Measurements from ENCODE around the gene PNMT. TPM values are rescaled to one million over a fixed set of nuclear protein-coding genes. Genes with fewer than 3 reads are reported as not detected.
"Not testable (repeated sequence)": the region's sequence is repeated elsewhere in the genome, so short reads cannot be mapped to it uniquely, and the experiment has no call there.

Gene PNMT
- total RNA-seq, 2 experiments from 2014 or later, result not detected

- Mint-ChIP-seq H3K27me3 (no peaks in the 10 kb centered on the region), H3K4me3 (no peak overlapping the region), H3K36me3 (peaks cover 3% of the 10 kb centered on the region), H3K4me1 (peaks cover 36% of the 10 kb centered on the region), H3K9me3 (ENCODE audit: low read depth) (no peaks in the 10 kb centered on the region), H3K27ac (peak overlapping the region; percentile 18)
- CTCF ChIA-PET, result interaction anchor here (0.6 to 8.2 kb wide), 3 partner anchors 14 to 35 kb away, joined by 3 to 53 read pairs (median 6); partner anchors contain the start of gene PNMT
- DNase-seq (no peak), ATAC-seq (no peak)
These were observed 15.2 kb downstream of the PNMT start for GRCh38 chr17:39683295-39683939.

GRCh38 chr17:39684369-39685192 is 16.3 kb downstream of the PNMT start:
- H3K27me3 Mint-ChIP-seq, result no peaks in the 10 kb centered on the region
- no peak for DNase-seq
- H3K4me3 Mint-ChIP-seq, result no peak overlapping the region
- CTCF ChIA-PET, result interaction anchor here (2.7 to 8.2 kb wide), 3 partner anchors 15 to 62 kb away, joined by 9 to 53 read pairs (median 49); partner anchors contain the start of genes MIEN1 and PNMT
- peaks cover 3% of the 10 kb centered on the region for H3K36me3 Mint-ChIP-seq
- H3K9me3 Mint-ChIP-seq (ENCODE audit: low read depth), result no peaks in the 10 kb centered on the region
- no peak for ATAC-seq
- peaks cover 34% of the 10 kb centered on the region for H3K4me1 Mint-ChIP-seq
- no peak overlapping the region for H3K27ac Mint-ChIP-seq

- Mint-ChIP-seq H3K27me3 (no peaks in the 10 kb centered on the region), H3K27ac (peak overlapping the region; percentile 92), H3K9me3 (ENCODE audit: low read depth) (no peaks in the 10 kb centered on the region), H3K4me1 (peaks cover 18% of the 10 kb centered on the region), H3K4me3 (peak overlapping the region; percentile 91), H3K36me3 (peaks cover 3% of the 10 kb centered on the region)
- ATAC-seq (no peak), DNase-seq (no peak)
- CTCF ChIA-PET, result interaction anchor here (1.0 to 7.3 kb wide), 5 partner anchors 11 to 65 kb away, joined by 3 to 49 read pairs (median 13); partner anchors contain the start of genes MIEN1 and PNMT
These were observed 18.9 kb downstream of the PNMT start for GRCh38 chr17:39687101-39687545.

GRCh38 chr17:39687546-39688474 is 19.6 kb downstream of the PNMT start, which contains the start of gene PGAP3:
Gene PGAP3, minus strand, starts transcription at chr17:39688057. Its CDS starts 43 bp downstream, at chr17:39688014.
- Mint-ChIP-seq H3K4me3 (peak within 1 kb of the TSS; percentile 91), H3K9me3 (ENCODE audit: low read depth) (no peaks in the 10 kb centered on the region), H3K4me1 (peaks cover 18% of the 10 kb centered on the region), H3K27me3 (no peaks in the 10 kb centered on the region), H3K27ac (peak within 1 kb of the TSS; percentile 92), H3K36me3 (peaks cover 3% of the 10 kb centered on the region)
- CTCF ChIA-PET, result interaction anchor here (0.7 to 7.3 kb wide), 11 partner anchors 8 to 523 kb away, joined by 3 to 49 read pairs (median 4); partner anchors contain the start of genes MIEN1, PNMT, PSMD3 and STARD3
- ATAC-seq (peak; percentile 94), DNase-seq (peak; percentile 93)

DNA sequence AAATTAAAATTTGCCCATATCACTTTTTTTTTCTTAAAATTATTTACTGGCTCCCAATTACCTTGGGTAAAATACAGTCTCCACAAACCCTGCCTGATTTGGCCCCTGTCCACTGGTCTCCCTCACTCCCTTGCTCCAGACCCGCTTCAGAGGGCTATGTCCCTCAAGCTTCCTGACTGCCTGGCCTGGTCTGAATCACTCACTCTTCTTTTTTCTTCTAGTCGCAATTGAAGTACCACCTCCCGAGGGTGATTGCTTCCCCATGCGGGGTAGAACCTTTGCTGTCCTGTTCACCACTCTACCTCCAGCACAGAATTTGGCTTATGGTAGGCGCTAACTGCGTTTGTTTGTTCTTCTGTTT is 20.2 kb downstream of the PNMT start:
- CTCF ChIA-PET, result interaction anchor here (0.7 to 7.3 kb wide), 11 partner anchors 9 to 524 kb away, joined by 3 to 49 read pairs (median 4); partner anchors contain the start of genes MIEN1, PNMT, PSMD3 and STARD3
- Mint-ChIP-seq H3K27ac (peak overlapping the region; percentile 92), H3K4me3 (peak overlapping the region; percentile 91), H3K4me1 (peaks cover 18% of the 10 kb centered on the region), H3K9me3 (ENCODE audit: low read depth) (no peaks in the 10 kb centered on the region), H3K27me3 (no peaks in the 10 kb centered on the region), H3K36me3 (peaks cover 3% of the 10 kb centered on the region)
- ATAC-seq (no peak), DNase-seq (no peak)

GRCh38 chr17:39688945-39689344 is 20.7 kb downstream of the PNMT start:
- ATAC-seq (no peak), DNase-seq (no peak)
- CTCF ChIA-PET, result interaction anchor here (0.7 to 7.3 kb wide), 5 partner anchors 13 to 67 kb away, joined by 3 to 49 read pairs (median 13); partner anchors contain the start of gene MIEN1
- Mint-ChIP-seq H3K27ac (peak overlapping the region; percentile 92), H3K27me3 (no peaks in the 10 kb centered on the region), H3K36me3 (peaks cover 3% of the 10 kb centered on the region), H3K9me3 (ENCODE audit: low read depth) (no peaks in the 10 kb centered on the region), H3K4me1 (peaks cover 18% of the 10 kb centered on the region), H3K4me3 (peak overlapping the region; percentile 91)

DNA sequence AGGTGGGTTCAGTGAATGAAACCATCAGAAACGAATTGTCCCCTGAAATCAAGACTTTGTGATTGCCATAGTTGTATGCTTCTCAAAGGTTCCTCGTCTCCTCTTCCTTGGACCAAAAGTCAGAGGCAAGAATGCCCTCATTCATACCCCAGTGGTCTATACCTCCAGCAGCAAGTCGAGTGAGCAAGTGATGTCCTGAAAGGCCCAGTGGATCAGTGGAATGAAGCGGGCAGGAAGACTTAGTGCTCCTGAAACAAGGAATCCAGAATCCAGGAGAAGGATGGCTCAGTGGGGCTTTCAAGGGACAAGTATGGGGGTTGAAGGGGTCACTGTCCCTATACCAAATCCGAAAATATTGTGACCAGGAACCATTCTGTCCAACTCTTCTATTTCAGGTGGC is 26.3 kb downstream of the PNMT start:
- DNase-seq (no peak), ATAC-seq (no peak)
- Mint-ChIP-seq H3K4me1 (peaks cover 1% of the 10 kb centered on the region), H3K27me3 (peaks cover 13% of the 10 kb centered on the region), H3K36me3 (no peaks in the 10 kb centered on the region), H3K4me3 (no peak overlapping the region), H3K27ac (no peak overlapping the region), H3K9me3 (ENCODE audit: low read depth) (no peaks in the 10 kb centered on the region)
- CTCF ChIA-PET, result interaction anchor here (1.8 kb wide), 1 partner anchor 40 kb away, joined by 4 read pairs; no protein-coding TSS in a partner anchor

- CTCF ChIA-PET, result interaction anchor here (1.4 to 1.8 kb wide), 2 partner anchors 26 to 40 kb away, joined by 3 to 4 read pairs; no protein-coding TSS in a partner anchor
- H3K27ac Mint-ChIP-seq, result no peak overlapping the region
- no peak overlapping the region for H3K4me3 Mint-ChIP-seq
- ATAC-seq (peak; percentile 12), DNase-seq (no peak)
- no peaks in the 10 kb centered on the region for H3K9me3 Mint-ChIP-seq (ENCODE audit: low read depth)
- H3K4me1 Mint-ChIP-seq, result peaks cover 4% of the 10 kb centered on the region
- H3K36me3 Mint-ChIP-seq, result no peaks in the 10 kb centered on the region
- peaks cover 17% of the 10 kb centered on the region for H3K27me3 Mint-ChIP-seq
These were observed 26.8 kb downstream of the PNMT start for GRCh38 chr17:39695089-39695474.

DNA sequence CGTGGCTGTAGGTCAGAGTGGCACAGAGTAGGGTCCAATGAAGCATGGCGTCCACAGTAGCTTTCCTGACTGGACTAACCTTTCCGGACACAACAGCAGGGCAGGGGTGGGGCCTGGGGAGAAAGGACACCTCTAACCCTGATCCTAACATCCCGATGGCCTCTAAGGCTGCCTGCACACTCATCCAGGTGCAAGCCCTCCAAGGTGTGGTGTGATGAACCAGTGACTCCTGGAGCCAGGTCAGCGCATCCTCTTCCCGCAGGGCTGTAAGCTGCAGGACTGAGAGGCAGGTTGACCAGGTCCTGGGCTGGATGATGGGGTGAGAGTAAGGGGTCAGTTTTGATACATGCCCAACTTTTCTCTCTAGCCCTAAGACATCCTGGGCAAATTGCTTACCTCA is 28.5 kb downstream of the PNMT start:
- ATAC-seq (no peak), DNase-seq (no peak)
- H3K36me3 Mint-ChIP-seq, result no peaks in the 10 kb centered on the region
- H3K4me3 Mint-ChIP-seq, result no peak overlapping the region
- H3K27me3 Mint-ChIP-seq, result peaks cover 31% of the 10 kb centered on the region
- CTCF ChIA-PET, result interaction anchor here (0.8 to 1.8 kb wide), 4 partner anchors 28 to 73 kb away, joined by 3 to 6 read pairs (median 3); no protein-coding TSS in a partner anchor
- H3K4me1 Mint-ChIP-seq, result peaks cover 4% of the 10 kb centered on the region
- H3K9me3 Mint-ChIP-seq (ENCODE audit: low read depth), result no peaks in the 10 kb centered on the region
- no peak overlapping the region for H3K27ac Mint-ChIP-seq

DNA sequence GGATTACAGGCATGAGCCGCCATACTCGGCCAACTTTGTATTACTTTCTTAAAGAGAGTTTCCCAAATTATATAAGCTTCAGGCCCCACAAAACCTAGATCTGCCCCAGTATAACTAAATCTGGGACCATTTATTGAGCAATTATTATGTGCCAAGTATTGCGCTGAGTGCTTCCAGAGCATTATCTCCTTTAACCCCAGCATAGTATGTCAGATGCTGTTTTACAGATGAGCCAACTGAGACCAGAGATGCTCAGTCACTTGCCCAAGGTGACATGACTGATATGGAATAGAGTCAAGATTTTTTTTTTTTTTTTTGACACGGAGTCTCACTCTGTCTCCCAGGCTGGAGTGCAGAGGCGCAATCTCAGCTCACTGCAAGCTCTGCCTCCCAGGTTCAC is 29.7 kb downstream of the PNMT start:
- H3K36me3 Mint-ChIP-seq, result no peaks in the 10 kb centered on the region
- no peak overlapping the region for H3K27ac Mint-ChIP-seq
- peaks cover 42% of the 10 kb centered on the region for H3K27me3 Mint-ChIP-seq
- H3K9me3 Mint-ChIP-seq (ENCODE audit: low read depth), result no peaks in the 10 kb centered on the region
- peaks cover 4% of the 10 kb centered on the region for H3K4me1 Mint-ChIP-seq
- no peak for DNase-seq
- CTCF ChIA-PET, result no interaction called here
- no peak overlapping the region for H3K4me3 Mint-ChIP-seq
- ATAC-seq, result no peak

- not testable (repeated sequence) for H3K9me3 Mint-ChIP-seq (ENCODE audit: low read depth); H3K36me3 Mint-ChIP-seq; H3K27ac Mint-ChIP-seq; H3K4me3 Mint-ChIP-seq; ATAC-seq; DNase-seq
- H3K27me3 Mint-ChIP-seq, result peaks cover 45% of the 10 kb centered on the region
- CTCF ChIA-PET, result interaction anchor here (1.7 kb wide), 1 partner anchor 30 kb away, joined by 5 read pairs; no protein-coding TSS in a partner anchor
- H3K4me1 Mint-ChIP-seq, result peaks cover 10% of the 10 kb centered on the region
These were observed 31.0 kb downstream of the PNMT start for GRCh38 chr17:39699157-39699817.

DNA sequence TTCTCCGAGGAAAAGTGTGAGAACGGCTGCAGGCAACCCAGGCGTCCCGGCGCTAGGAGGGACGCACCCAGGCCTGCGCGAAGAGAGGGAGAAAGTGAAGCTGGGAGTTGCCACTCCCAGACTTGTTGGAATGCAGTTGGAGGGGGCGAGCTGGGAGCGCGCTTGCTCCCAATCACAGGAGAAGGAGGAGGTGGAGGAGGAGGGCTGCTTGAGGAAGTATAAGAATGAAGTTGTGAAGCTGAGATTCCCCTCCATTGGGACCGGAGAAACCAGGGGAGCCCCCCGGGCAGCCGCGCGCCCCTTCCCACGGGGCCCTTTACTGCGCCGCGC is 31.5 kb downstream of the PNMT start, which contains the start of gene ERBB2:
TSS of gene ERBB2 (plus strand) at position 247 of the 330 bp plus-strand sequence. CDS start 175 bp downstream, outside the sequence.
- no peak within 1 kb of the TSS for H3K4me3 Mint-ChIP-seq
- no peaks in the 10 kb centered on the region for H3K9me3 Mint-ChIP-seq (ENCODE audit: low read depth)
- ATAC-seq, result no peak
- no peak within 1 kb of the TSS for H3K27ac Mint-ChIP-seq
- H3K36me3 Mint-ChIP-seq, result no peaks in the 10 kb centered on the region
- H3K4me1 Mint-ChIP-seq, result peaks cover 10% of the 10 kb centered on the region
- no peak for DNase-seq
- H3K27me3 Mint-ChIP-seq, result peaks cover 45% of the 10 kb centered on the region
- CTCF ChIA-PET, result interaction anchor here (1.7 kb wide), 1 partner anchor 30 kb away, joined by 5 read pairs; no protein-coding TSS in a partner anchor

Measured in activated CD8-positive, alpha-beta memory T cell treated with anti-CD3 and anti-CD28 coated beads, Interleukin-2, amount 10 ng/mL, durations not matched to agents 7 days and 5 days (primary cell).